ENCODE data around the gene TMEM115. TPM values are rescaled to one million over a fixed set of nuclear protein-coding genes. Genes with fewer than 3 reads are reported as not detected.

TMEM115 gene
- total RNA-seq, 1 donor from 2014 or later = 51.1 TPM

DNA sequence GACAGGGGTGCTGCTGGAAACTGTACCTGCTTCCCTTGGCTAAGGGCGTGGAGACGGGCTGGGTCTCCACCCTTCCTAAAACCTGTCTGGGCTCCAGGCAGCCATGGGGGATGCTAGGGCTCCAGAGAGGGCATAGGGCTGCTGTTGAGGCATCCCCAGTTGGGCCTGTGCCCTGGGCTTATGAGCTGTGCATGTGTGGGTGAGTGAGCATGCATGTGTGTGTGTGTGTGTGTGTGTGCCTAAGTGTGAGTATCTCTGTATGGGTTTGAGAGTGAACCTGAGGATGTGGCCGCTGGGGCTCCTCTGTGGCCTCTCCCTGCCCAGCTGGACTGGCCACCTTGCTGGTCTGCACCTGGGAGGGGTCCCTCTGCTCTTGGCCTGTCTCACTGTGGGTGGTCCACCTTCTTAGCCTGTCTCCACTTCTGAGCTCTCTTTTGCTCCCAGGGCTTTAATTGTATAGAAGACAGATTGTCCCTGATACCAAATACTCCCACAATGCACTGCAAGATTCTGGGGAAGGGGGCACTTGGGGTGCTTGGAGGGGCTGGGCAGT, 11.9 kb upstream of the TMEM115 start:
- intact Hi-C loops (cut with DNase I) = no loop called here
- no peaks in the 10 kb centered on the region for H3K27me3 ChIP-seq
- H3K4me3 ChIP-seq = no peak overlapping the region
- no peaks in the 10 kb centered on the region for H3K9me3 ChIP-seq
- no peaks in the 10 kb centered on the region for H3K36me3 ChIP-seq
- no peak for DNase-seq (ENCODE audit: extremely low spot score in 2 of 2)
- H3K27ac ChIP-seq = no peak overlapping the region
- TF ChIP-seq POLR2A (IDR thresholded peaks at IDR 0.05) (no peak), POLR2AphosphoS5 (IDR thresholded peaks at IDR 0.05; ENCODE audit: insufficient read depth in 1 of 2, low read depth in 1 of 2) (no peak)
- TF ChIP-seq, protein P1, sequence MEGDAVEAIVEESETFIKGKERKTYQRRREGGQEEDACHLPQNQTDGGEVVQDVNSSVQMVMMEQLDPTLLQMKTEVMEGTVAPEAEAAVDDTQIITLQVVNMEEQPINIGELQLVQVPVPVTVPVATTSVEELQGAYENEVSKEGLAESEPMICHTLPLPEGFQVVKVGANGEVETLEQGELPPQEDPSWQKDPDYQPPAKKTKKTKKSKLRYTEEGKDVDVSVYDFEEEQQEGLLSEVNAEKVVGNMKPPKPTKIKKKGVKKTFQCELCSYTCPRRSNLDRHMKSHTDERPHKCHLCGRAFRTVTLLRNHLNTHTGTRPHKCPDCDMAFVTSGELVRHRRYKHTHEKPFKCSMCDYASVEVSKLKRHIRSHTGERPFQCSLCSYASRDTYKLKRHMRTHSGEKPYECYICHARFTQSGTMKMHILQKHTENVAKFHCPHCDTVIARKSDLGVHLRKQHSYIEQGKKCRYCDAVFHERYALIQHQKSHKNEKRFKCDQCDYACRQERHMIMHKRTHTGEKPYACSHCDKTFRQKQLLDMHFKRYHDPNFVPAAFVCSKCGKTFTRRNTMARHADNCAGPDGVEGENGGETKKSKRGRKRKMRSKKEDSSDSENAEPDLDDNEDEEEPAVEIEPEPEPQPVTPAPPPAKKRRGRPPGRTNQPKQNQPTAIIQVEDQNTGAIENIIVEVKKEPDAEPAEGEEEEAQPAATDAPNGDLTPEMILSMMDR (IDR thresholded peaks at IDR 0.05) = no peak
- H3K4me1 ChIP-seq = peaks cover 2% of the 10 kb centered on the region

DNA sequence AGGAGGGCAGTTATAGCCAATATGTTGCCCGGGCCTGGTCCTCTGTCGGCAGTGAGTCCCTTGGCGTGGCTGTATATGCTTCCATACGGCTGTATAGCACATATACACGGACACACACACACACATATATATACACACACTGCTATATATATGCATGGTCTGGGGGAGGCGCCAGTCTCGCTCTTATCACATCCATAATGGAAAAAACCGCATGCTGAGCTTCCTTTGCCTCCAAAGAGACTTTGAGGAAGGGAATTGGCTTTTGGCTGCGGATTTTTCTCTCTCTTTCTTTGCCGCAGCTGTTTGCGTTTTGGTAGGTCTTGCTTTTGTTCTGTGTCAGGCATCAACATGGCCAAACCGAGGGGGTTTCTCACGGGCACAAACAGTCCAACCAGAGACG, 11.3 kb upstream of the TMEM115 start:
- no peak for TF ChIP-seq POLR2A (IDR thresholded peaks at IDR 0.05)
- TF ChIP-seq POLR2AphosphoS5 (IDR thresholded peaks at IDR 0.05; ENCODE audit: insufficient read depth in 1 of 2, low read depth in 1 of 2) = no peak
- TF ChIP-seq, protein P1 (IDR thresholded peaks at IDR 0.05) = no peak
- Histone ChIP-seq H3K4me1 (peaks cover 8% of the 10 kb centered on the region), H3K36me3 (no peaks in the 10 kb centered on the region), H3K9me3 (no peaks in the 10 kb centered on the region), H3K27ac (no peak overlapping the region), H3K4me3 (no peak overlapping the region), H3K27me3 (no peaks in the 10 kb centered on the region)
- intact Hi-C loops (cut with DNase I) = no loop called here
- DNase-seq (ENCODE audit: extremely low spot score in 2 of 2) = no peak

DNA sequence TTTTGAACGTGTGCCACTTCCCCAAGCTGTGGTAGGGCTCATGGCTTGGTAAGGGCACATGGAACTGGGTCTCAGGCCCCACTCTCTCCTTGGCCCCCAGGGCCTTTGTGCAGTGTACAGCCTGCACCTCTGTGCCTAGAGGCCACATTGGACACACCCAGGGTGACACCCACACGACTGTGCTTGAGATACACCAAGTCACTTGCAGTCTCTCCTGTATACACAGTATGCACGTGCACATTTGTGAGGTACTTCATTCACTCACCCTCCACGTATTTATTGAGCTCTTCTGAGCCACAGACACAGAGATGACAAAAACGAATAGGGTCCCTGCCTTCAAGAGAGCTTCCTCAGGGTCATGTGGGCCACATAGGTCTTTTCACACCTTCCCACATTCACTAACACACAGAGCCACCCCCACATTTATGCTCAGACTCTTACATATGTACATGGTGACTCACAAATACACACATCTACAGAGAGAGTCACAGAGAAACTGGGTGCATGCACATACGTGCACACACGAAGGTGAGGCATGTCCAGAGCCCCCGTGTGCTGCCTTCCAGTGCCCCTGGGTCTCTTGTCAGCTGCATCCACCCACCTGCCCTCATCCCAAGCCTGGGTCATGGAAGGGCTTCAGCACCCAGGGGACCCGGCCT, 9.8 kb upstream of the TMEM115 start:
- intact Hi-C loops (cut with DNase I) = no loop called here
- Histone ChIP-seq H3K4me1 (peaks cover 20% of the 10 kb centered on the region), H3K27me3 (no peaks in the 10 kb centered on the region), H3K36me3 (no peaks in the 10 kb centered on the region), H3K27ac (no peak overlapping the region), H3K9me3 (no peaks in the 10 kb centered on the region), H3K4me3 (no peak overlapping the region)
- no peak for DNase-seq (ENCODE audit: extremely low spot score in 2 of 2)
- TF ChIP-seq POLR2A (IDR thresholded peaks at IDR 0.05) = no peak
- TF ChIP-seq, protein P1 (IDR thresholded peaks at IDR 0.05) = no peak
- no peak for TF ChIP-seq POLR2AphosphoS5 (IDR thresholded peaks at IDR 0.05; ENCODE audit: insufficient read depth in 1 of 2, low read depth in 1 of 2)

DNA sequence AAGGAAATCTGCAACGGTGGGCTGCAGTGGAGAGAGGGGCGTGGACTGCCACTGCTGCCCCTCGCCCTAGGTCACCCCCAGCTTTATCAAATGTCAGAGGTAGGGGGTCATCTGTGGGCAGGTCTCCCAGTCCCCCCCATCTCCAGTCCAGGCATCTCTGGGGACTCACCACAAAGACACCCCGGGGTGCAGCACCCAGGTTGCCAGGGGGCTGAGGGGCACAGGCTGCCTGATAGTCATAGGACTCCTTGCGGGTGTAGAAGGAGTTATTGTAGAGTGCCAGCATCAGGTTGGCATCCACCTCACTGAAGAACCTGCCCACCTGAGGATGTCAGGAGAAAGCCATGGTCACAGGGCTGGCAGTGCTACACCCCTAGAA, 6.5 kb upstream of the TMEM115 start:
- H3K9me3 ChIP-seq = no peaks in the 10 kb centered on the region
- TF ChIP-seq POLR2A (IDR thresholded peaks at IDR 0.05) (no peak), POLR2AphosphoS5 (IDR thresholded peaks at IDR 0.05; ENCODE audit: insufficient read depth in 1 of 2, low read depth in 1 of 2) (no peak)
- TF ChIP-seq, protein P1 (IDR thresholded peaks at IDR 0.05) = no peak
- H3K4me3 ChIP-seq = peak overlapping the region; percentile 57 to 71
- H3K36me3 ChIP-seq = no peaks in the 10 kb centered on the region
- H3K27me3 ChIP-seq = no peaks in the 10 kb centered on the region
- H3K27ac ChIP-seq = no peak overlapping the region
- intact Hi-C loops (cut with DNase I) = no loop called here
- no peak for DNase-seq (ENCODE audit: extremely low spot score in 2 of 2)
- H3K4me1 ChIP-seq = peaks cover 22% of the 10 kb centered on the region
